GF-D8 (cell line): ENCODE data around the gene SMC3.

ENCODE experiments used
- DNase-seq: peaks from one replicate; lab custom pipeline; 2025; lab: John Stamatoyannopoulos, UW

The SMC3 gene

GRCh38 chr10:110546077-110546476 lies 21.4 kb upstream of the SMC3 start:
- DNase-seq = no peak

DNA sequence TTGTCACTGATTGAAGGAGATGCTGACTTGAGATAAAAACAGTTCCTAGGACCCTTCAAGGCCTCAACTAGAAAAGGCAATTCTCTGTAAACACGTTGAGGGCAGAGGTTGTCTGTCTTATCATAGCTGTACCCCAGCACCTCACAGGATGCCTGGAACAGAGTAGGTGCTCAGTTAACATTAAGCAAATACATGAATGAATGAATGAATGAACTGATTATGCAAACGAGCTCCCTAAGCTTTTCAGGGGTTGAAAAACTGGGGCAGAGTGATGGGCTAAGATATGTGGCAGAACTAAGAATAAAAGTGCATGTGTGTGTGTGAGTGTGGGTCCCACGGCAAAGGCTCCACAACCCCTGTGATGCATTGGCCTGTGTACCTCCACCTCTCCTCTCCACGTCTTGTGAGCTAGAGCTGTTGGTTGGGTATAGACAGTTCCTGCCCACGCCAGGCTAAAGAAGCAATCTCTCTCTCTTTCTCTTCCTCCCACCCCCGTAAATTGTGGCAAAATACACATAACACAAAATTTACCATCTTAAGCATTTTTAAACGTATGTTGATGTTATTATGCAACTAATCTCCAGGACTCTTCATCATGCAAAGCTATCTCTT lies 20.9 kb upstream of the SMC3 start:
- no peak for DNase-seq

- DNase-seq = peak; percentile 36
Measured at GRCh38 chr10:110547139-110547761, 20.2 kb upstream of the SMC3 start.

- DNase-seq = no peak
Measured at GRCh38 chr10:110548002-110548401, 19.5 kb upstream of the SMC3 start.

DNA sequence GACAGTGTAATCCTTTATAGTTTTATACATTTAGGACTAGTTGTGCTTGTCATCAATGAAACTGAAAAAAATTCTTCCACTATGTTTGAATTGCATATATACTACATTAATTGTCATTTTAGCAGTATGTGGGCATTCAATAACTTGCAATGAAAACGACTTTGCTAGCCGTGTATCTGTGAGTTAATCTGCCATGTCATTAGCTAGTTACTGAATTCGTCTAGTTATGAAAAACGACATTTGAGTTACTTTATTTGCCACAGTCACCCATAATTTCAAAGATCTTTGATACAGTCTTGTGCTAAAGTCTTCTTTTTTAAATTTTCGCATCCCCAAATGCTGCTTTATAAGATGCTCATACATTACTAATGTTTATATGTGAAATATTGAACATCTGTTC lies 18.3 kb upstream of the SMC3 start:
- no peak for DNase-seq

DNA sequence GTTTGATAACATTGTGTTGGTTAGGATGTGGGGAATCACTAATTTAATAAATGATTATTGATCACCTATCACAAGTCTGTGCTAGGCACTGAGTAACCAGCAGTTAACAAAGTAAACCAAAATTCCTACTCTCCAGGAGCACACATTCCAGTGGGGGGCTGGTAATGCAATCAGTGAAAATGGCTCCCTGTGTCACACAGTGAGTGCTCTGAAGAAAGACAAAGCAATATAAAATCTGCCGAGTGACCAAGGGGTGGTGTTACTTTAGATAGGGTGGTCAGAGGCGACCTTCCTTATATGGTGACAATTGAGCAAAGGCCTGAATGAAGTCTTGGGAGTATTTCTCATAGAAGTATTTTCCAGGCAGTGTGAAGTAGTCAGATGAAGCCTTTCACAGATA lies 13.6 kb upstream of the SMC3 start:
- no peak for DNase-seq

- no peak for DNase-seq
Measured at GRCh38 chr10:110556296-110556695, 11.2 kb upstream of the SMC3 start.

DNA sequence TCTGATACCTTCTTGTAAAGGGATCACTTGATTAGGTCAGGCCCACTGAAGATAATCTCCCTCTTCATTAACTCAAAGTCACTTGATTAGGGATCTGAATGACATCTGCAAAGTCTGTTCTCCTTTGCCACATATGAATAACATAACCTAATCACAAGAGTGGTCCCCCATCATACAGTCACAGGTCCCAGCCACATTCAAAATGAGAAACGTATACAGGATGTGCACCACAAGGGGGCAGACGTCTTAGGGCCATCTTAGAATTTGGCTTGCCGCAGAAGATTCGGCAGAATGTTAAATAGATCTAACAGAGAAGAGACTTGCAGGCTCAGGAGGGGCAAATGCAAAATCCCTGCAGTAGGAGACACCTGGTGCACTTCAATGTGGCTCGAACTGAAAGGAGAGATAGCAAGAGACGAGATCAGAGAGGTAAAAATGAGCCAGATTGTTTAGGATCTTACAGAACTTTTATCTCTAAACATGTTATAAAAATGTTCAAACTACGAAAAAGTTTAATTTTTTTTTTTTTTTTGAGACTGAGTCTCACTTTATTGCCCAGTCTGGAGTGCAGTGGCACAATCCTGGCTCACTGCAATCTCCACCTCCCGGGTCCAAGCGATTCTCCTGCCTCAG lies 10.4 kb upstream of the SMC3 start:
- no peak for DNase-seq

DNA sequence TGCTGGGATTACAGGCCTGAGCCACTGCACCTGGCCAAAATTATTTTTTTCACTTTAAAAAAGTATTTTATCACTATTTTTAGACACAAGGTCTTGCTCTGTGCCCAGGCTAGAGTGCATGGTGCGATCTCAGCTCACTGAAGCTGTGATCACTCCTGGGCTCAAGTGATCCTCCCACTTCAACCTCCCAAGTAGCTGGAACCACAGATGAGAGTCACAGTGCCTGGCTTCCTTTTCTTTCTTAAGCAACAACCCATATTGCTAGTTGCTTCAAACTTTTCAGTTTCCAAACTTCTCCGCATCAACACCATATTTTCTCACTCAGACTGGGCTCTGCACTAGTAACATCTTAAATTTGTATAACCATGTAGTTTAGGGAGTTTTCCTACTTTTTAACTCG lies 9.5 kb upstream of the SMC3 start:
- DNase-seq = no peak

GRCh38 chr10:110560012-110560411 lies 7.5 kb upstream of the SMC3 start:
- DNase-seq = no peak

DNA sequence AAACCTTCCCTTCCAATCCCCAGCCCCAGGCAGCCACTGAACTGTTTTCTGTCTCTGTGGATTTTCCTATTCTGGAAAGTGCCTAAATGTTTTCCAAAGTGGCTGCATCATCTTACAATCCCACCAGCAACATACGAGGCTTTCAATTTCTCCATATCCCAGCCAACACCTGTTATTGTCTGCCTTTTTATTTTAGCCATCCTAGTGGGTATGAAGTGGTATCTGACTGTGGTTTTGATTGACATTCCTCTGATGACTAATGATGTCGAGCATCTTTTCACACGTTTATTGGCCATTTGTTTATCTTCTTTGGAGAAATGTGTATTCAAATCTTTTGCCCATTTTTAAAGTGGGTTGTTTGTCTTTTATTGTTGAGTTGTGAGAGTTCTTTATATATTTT lies 6.2 kb upstream of the SMC3 start:
- no peak for DNase-seq

DNA sequence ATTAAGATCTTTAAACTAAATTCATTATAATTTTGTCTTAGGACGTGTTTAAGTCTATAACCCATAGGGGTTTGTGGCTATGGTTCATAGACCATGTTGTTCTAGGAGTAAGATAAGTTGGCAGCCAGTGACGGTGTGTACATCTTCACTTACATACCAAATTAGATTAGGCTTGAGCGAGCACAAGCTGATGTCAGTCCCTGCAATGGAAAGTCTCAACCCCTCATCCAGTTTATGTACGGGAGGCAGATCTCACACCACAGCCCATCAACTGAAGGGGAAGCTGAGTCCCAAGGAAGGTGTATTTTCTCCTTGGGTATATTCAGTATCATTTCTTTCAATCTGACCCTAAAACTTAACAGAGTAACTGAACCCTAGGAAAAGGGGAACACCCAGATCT lies 5.1 kb upstream of the SMC3 start:
- DNase-seq = no peak

DNA sequence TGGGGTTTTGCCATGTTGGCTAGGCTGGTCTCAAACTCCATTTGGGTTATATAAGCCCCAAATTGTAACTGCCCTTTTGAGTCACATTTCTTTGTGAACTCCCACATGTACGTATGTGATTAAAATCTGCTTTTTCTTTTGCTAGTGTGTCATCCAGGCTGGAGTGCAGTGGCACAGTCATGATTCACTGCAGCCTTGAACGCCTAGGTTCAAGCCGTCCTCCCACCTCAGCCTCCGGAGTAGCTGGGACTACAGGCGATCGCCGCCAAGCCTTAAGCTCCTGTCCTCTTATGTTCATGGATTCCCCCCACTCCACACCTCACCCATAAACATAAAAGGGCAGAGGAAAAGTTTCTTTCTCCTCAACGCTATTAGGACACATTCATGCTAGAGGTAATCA lies 4.4 kb upstream of the SMC3 start:
- DNase-seq = no peak

GRCh38 chr10:110566472-110567200 lies 859 bp upstream of the SMC3 start:
- no peak for DNase-seq

DNA sequence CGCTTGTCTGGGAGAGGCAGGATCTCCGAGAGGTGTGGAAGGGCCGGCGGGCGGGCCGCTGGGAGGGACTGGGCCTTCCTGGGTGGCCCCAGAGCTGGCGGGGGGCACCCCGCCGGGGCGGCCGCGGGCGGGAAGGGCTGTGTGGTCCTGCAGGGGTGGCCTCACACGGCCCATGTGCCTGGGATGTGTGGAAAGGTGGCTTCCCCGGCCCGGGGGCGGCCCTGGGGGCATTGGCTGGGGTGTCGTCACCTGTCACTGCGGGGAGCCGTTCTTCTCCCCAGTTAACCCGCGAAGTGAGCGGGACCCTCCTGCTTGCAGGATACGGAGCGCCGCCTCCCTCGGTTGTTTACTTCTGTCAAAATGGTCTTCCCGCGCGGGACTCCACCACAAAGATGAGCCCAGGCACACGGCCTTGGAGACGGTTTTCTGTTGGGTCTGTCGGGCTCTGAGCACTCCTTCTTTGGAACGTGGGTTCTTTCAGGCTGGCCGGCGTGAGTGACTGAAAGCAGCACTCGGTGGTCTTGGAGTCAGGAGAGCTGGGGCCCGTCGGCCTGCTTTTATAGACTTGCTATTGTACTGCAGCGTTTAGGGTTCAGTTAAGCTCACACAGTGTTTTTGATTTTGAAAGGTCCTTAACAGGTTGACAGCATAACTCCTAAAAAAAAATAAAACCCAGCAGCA lies 700 bp downstream of the SMC3 start:
- DNase-seq = no peak

DNA sequence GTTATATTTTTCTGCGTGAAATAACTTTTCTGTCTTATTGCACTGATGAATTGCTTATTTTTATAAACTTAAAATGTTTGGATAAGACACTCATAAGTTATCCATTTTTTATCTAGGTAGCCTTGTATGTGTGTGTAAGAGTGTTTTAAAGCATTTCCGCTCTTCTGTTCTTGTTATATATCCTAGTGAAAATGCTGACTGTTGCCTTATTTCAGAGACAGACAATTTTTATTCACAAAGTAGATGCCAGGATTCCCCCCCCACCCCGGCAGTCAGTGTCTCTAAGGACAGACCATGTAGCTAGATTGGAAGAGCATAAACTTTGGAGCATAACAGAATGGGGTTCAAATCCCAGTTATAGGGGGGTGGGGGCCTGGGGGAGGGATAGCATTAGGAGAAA lies 1.6 kb downstream of the SMC3 start:
- no peak for DNase-seq

DNA sequence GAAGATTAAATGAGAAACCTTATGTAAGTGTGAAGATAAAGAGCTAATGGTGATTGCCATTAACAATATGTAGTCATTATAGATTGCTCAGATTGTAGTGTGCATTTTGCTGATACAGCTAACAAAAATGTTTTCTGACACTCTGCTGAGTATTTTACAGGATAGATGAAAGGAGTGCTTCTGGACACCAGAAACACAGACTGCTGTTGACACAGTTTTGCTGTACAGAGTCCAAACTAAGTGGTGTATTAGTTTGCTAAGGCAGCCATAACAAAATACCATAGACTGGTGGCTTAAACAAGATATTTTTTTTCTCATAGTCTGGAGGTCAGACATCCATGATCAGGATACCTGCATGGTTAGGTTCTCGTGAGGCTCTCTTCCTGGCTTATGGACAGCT lies 2.2 kb downstream of the SMC3 start:
- DNase-seq = no peak

GRCh38 chr10:110571093-110571743 lies 3.7 kb downstream of the SMC3 start:
- no peak for DNase-seq

DNA sequence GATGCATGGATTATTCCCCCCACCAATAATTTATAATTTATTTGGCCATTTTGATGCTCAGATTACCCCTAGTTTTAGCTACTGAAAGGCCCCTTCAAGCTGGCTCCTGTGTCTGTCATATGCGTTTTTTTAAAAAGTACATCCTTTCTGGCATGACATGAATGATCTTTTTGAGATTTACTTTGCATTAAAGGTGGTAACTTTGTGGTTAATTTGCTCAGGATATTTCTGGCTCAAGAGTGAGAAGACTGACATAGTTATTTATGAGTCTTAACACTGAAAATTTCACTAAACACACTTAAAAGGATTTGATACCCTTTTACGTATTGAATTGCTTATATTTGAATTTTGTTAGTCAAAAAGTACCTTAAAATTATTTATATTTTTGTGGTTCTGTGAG lies 5.4 kb downstream of the SMC3 start:
- no peak for DNase-seq

GRCh38 chr10:110574420-110574819 lies 6.9 kb downstream of the SMC3 start:
- DNase-seq = no peak

DNA sequence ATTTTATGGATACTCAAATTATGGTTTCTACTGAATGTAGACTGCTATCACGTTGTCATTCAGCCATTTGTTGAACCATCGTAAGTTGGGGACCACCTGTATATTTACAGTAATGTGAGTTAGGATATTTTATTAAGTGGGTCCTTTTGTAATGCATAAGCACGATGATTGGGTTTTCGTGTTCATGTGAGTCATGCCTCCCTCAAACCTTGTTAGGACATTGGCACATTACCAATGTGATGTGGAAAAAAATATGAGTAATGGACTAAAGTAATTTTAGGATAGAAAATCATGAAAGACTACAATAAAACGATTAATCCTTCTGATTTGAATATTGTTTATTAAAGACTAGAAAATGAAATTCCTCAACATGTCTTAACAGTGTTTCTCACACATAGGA lies 8.7 kb downstream of the SMC3 start:
- no peak for DNase-seq

DNA sequence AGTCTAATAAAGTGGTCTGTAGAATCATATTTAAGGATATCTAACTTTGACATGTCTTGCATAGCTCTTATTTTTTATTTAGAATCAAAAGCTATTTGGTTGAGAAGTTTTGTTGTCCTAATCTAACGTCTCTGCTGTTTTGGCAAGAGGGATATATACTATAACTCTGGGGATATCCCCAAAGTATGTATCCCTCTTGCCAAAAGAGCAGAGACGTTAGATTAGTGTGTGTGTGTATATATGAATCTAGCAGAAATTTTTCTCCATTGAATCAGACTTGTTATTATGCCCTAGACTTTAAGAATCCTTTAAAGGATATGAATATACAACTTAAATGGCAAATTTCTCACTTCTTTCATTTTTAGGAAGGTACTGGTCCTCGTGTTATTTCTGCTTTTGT lies 9.6 kb downstream of the SMC3 start:
- no peak for DNase-seq
